ENCODE data around the gene COMMD3. TPM values are rescaled to one million over a fixed set of nuclear protein-coding genes. Genes with fewer than 3 reads are reported as not detected.
"Not testable (repeated sequence)": the region's sequence is repeated elsewhere in the genome, so short reads cannot be mapped to it uniquely, and the experiment has no call there.

COMMD3 gene
- total and polyA plus RNA-seq, 5 donors = 67.7 to 95.9 (median 82.6) TPM

DNA sequence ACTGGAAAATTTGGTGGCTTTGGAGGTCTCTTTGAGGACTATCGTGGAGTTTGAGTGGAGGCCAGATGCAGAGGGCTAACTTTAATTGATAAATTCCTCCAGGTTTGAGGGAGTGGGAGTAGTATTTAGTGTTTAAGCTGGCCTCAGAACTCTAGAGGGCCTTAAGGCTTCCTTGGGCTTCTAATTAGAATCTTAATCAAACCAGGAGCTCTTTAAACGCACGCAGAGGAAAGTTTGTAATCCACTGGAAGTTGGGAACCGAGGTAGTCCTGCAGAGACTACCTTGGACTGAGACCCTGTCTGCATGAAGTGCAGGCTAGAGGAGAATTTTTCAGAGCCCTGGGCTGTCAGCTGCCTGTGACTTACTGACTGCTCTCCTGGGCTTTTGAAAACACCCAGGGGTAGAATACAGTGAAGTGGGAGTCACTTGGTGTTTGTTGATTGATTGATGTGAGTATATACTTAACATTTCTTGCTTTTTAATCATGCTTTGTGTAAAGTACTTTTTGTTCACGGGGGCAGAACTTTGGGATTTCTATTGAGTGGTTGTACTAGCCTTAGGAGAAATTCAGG, 35.0 kb downstream of the COMMD3 start:
- DNase-seq = no peak
- Histone ChIP-seq H3K4me1 (ENCODE audit: control insufficient read depth, insufficient read depth, low read length) (no peaks in the 10 kb centered on the region), H3K4me3 (ENCODE audit: low read length) (no peak overlapping the region), H3K27me3 (ENCODE audit: control insufficient read depth, insufficient read depth) (no peaks in the 10 kb centered on the region), H3K9me3 (ENCODE audit: control insufficient read depth, low read length) (no peaks in the 10 kb centered on the region), H3K27ac (ENCODE audit: low read length) (no peak overlapping the region)
- ATAC-seq = no peak
- intact Hi-C loops (cut with DNase I) = loop anchor here in 1 of 4 donors (10.0 kb wide), 1 partner anchor 84 kb away; no protein-coding TSS in a partner anchor
- WGBS = 91% methylated on average over 5 of the region's 5 CpGs

DNA sequence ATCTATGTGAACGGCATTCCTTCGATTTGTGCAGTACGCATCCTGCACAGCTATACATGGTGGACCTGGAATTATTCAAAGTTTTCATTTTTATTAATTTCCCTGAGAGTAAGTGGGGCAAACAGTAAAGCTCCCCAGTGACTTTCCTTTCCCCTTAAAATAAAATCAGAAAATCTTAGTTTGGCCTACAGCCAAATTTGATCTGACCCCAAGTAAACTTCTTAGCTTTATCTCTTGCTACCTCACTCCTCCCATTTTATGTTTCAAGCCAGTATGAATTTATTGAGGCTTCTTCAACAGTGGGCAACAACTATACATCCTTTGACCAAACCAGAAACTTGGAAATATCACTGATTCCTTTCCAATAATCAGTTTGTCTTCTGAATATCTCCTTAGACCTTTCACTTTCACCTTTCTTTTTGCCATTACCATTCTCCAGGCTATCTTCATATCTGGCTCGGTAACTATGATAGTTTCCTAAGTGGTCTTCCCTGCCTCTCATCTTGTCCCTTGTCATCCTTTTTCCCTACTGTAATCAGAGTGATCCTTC, 40.2 kb downstream of the COMMD3 start:
- no peaks in the 10 kb centered on the region for H3K4me1 ChIP-seq (ENCODE audit: control insufficient read depth, insufficient read depth, low read length)
- ATAC-seq (no peak), DNase-seq (no peak)
- no peaks in the 10 kb centered on the region for H3K9me3 ChIP-seq (ENCODE audit: control insufficient read depth, low read length)
- no peaks in the 10 kb centered on the region for H3K27me3 ChIP-seq (ENCODE audit: control insufficient read depth, insufficient read depth)
- H3K27ac ChIP-seq (ENCODE audit: low read length) = no peak overlapping the region
- H3K4me3 ChIP-seq (ENCODE audit: low read length) = no peak overlapping the region
- intact Hi-C loops (cut with DNase I) = loop anchor here in 1 of 4 donors (10.0 kb wide), 1 partner anchor 78 kb away; no protein-coding TSS in a partner anchor
- WGBS = 80% methylated on average over 4 of the region's 4 CpGs

DNA sequence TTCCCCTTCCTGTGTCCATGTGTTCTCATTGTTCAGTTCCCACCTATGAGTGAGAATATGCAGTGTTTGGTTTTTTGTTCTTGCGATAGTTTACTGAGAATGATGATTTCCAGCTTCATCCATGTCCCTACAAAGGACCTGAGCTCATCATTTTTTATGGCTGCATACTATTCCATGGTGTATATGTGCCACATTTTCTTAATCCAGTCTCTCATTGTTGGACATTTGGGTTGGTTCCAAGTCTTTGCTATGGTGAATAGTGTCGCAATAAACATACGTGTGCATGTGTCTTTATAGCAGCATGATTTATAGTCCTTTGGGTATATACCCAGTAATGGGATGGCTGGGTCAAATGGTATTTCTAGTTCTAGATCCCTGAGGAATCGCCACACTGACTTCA, 41.6 kb downstream of the COMMD3 start:
- H3K27ac ChIP-seq (ENCODE audit: low read length); H3K4me3 ChIP-seq (ENCODE audit: low read length); H3K4me1 ChIP-seq (ENCODE audit: control insufficient read depth, insufficient read depth, low read length); H3K9me3 ChIP-seq (ENCODE audit: control insufficient read depth, low read length); ATAC-seq; H3K27me3 ChIP-seq (ENCODE audit: control insufficient read depth, insufficient read depth); DNase-seq: not testable (repeated sequence)
- intact Hi-C loops (cut with DNase I) = loop anchor here in 1 of 4 donors (10.0 kb wide), 1 partner anchor 77 kb away; no protein-coding TSS in a partner anchor
- WGBS = 94% methylated on average over 3 of the region's 4 CpGs

DNA sequence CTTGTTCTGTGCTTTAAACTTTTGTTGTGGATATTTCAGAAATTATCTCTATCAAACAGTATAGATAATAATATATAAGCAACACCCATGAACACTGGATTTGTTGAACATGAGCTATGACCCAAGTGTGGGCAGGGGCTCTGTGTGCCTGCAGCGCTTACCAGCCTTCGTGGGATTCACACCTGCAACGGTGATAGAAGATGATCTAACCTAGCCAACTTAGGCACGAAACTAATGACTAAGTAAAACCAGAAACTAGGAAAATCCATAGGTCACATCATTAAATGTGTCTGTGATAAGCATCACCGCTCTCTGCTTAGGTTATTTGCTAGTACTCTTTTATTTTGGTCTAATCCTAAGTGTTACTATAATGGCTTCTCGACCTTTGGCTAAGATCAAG, 47.1 kb downstream of the COMMD3 start:
- Histone ChIP-seq H3K4me1 (ENCODE audit: control insufficient read depth, insufficient read depth, low read length) (no peaks in the 10 kb centered on the region), H3K4me3 (ENCODE audit: low read length) (no peak overlapping the region), H3K9me3 (ENCODE audit: control insufficient read depth, low read length) (no peaks in the 10 kb centered on the region), H3K27ac (ENCODE audit: low read length) (no peak overlapping the region), H3K27me3 (ENCODE audit: control insufficient read depth, insufficient read depth) (no peaks in the 10 kb centered on the region)
- intact Hi-C loops (cut with DNase I) = no loop called here
- ATAC-seq = no peak
- no peak for DNase-seq
- 89% methylated on average over 6 of the region's 6 CpGs for WGBS

- Histone ChIP-seq H3K27me3 (ENCODE audit: control insufficient read depth, insufficient read depth) (no peaks in the 10 kb centered on the region), H3K9me3 (ENCODE audit: control insufficient read depth, low read length) (no peaks in the 10 kb centered on the region), H3K27ac (ENCODE audit: low read length) (no peak overlapping the region), H3K4me1 (ENCODE audit: control insufficient read depth, insufficient read depth, low read length) (no peaks in the 10 kb centered on the region), H3K4me3 (ENCODE audit: low read length) (no peak overlapping the region)
- intact Hi-C loops (cut with DNase I) = no loop called here
- 80% methylated on average over 5 of the region's 5 CpGs for WGBS
- ATAC-seq (no peak), DNase-seq (no peak)
Observed at GRCh38 chr10:22364407-22365140, 48.4 kb downstream of the COMMD3 start.

DNA sequence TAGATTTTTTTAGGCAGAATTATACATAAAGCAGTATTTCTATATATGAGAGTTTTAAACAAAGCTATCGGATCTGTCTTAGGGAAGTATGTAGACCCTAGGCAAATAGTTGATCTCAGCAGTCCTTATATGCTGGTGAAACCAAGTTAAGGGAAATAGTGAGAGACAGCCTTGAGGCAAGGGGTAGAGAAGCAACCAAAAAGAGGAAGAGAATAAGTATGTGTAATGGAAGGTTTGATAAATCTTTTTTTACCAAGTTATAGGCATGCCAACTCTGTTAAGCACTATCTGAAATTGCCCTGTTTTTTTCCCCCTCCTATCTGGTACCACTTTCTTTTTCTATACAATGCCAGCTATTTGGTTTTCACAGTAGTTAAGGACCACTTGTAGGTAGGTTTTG, 49.0 kb downstream of the COMMD3 start:
- DNase-seq = no peak
- peak in 1 of 2 donors; percentile 60 for ATAC-seq
- Histone ChIP-seq H3K4me3 (ENCODE audit: low read length) (no peak overlapping the region), H3K27ac (ENCODE audit: low read length) (no peak overlapping the region), H3K4me1 (ENCODE audit: control insufficient read depth, insufficient read depth, low read length) (no peaks in the 10 kb centered on the region), H3K27me3 (ENCODE audit: control insufficient read depth, insufficient read depth) (no peaks in the 10 kb centered on the region), H3K9me3 (ENCODE audit: control insufficient read depth, low read length) (no peaks in the 10 kb centered on the region)
- intact Hi-C loops (cut with DNase I) = no loop called here
- WGBS = 87% methylated on average over 1 of the region's 1 CpG

- H3K27ac ChIP-seq (ENCODE audit: low read length) = no peak overlapping the region
- WGBS = 88% methylated on average over 4 of the region's 4 CpGs
- no peaks in the 10 kb centered on the region for H3K9me3 ChIP-seq (ENCODE audit: control insufficient read depth, low read length)
- no peaks in the 10 kb centered on the region for H3K4me1 ChIP-seq (ENCODE audit: control insufficient read depth, insufficient read depth, low read length)
- H3K4me3 ChIP-seq (ENCODE audit: low read length) = no peak overlapping the region
- no peaks in the 10 kb centered on the region for H3K27me3 ChIP-seq (ENCODE audit: control insufficient read depth, insufficient read depth)
- ATAC-seq = no peak
- DNase-seq = no peak
- intact Hi-C loops (cut with DNase I) = no loop called here
Observed at GRCh38 chr10:22365644-22366434, 49.7 kb downstream of the COMMD3 start.

DNA sequence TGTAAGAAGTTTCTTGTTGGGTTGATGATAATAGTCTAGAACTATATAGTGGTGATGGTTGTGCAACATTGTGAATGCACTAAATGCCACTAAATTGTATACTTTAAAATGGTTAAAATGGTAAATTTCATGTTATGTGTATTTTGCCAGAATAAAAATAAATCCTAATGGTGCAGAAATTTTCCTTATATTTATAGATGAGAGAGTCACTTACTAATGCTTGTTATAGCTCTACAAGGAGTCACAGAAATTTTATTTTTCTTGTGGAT, 50.2 kb downstream of the COMMD3 start:
- Histone ChIP-seq H3K4me1 (ENCODE audit: control insufficient read depth, insufficient read depth, low read length) (no peaks in the 10 kb centered on the region), H3K27ac (ENCODE audit: low read length) (no peak overlapping the region), H3K27me3 (ENCODE audit: control insufficient read depth, insufficient read depth) (no peaks in the 10 kb centered on the region), H3K9me3 (ENCODE audit: control insufficient read depth, low read length) (no peaks in the 10 kb centered on the region), H3K4me3 (ENCODE audit: low read length) (no peak overlapping the region)
- intact Hi-C loops (cut with DNase I) = no loop called here
- DNase-seq = no peak
- no peak for ATAC-seq

- 66% methylated on average over 2 of the region's 2 CpGs for WGBS
- DNase-seq = no peak
Observed at GRCh38 chr10:22366771-22367170, 50.6 kb downstream of the COMMD3 start.

GRCh38 chr10:22367471-22367870, 51.3 kb downstream of the COMMD3 start:
- Histone ChIP-seq H3K27ac (ENCODE audit: low read length) (no peak overlapping the region), H3K4me3 (ENCODE audit: low read length) (no peak overlapping the region), H3K4me1 (ENCODE audit: control insufficient read depth, insufficient read depth, low read length) (no peaks in the 10 kb centered on the region), H3K27me3 (ENCODE audit: control insufficient read depth, insufficient read depth) (no peaks in the 10 kb centered on the region), H3K9me3 (ENCODE audit: control insufficient read depth, low read length) (no peaks in the 10 kb centered on the region)
- DNase-seq (no peak), ATAC-seq (no peak)
- WGBS = 88% methylated on average over 1 of the region's 1 CpG
- intact Hi-C loops (cut with DNase I) = no loop called here

More at GRCh38 chr10:22366771-22367170, 50.6 kb downstream of the COMMD3 start:
- H3K4me3 ChIP-seq (ENCODE audit: low read length) = no peak overlapping the region
- H3K9me3 ChIP-seq (ENCODE audit: control insufficient read depth, low read length) = no peaks in the 10 kb centered on the region
- no peak overlapping the region for H3K27ac ChIP-seq (ENCODE audit: low read length)
- H3K27me3 ChIP-seq (ENCODE audit: control insufficient read depth, insufficient read depth) = no peaks in the 10 kb centered on the region
- ATAC-seq = no peak
- no peaks in the 10 kb centered on the region for H3K4me1 ChIP-seq (ENCODE audit: control insufficient read depth, insufficient read depth, low read length)
- intact Hi-C loops (cut with DNase I) = no loop called here

- WGBS = 98% methylated on average over 4 of the region's 4 CpGs
- no peak for DNase-seq
- Histone ChIP-seq H3K4me1 (ENCODE audit: control insufficient read depth, insufficient read depth, low read length) (no peaks in the 10 kb centered on the region), H3K9me3 (ENCODE audit: control insufficient read depth, low read length) (no peaks in the 10 kb centered on the region), H3K27me3 (ENCODE audit: control insufficient read depth, insufficient read depth) (no peaks in the 10 kb centered on the region), H3K27ac (ENCODE audit: low read length) (no peak overlapping the region), H3K4me3 (ENCODE audit: low read length) (no peak overlapping the region)
- ATAC-seq = no peak
- intact Hi-C loops (cut with DNase I) = no loop called here
Observed at GRCh38 chr10:22368402-22368801, 52.2 kb downstream of the COMMD3 start.

All from right cardiac atrium (tissue), 5 donors.